Hepatocyte (in vitro differentiated cells): ENCODE results near the gene SMAGP.

Experiments used
- CTCF ChIP-seq: fragments of 200-600 bp; sonication (generic); IDR thresholded peaks from 2 replicates; pipeline ENCODE4 v1.5.1; 2016; ENCODE audit warnings: antibody characterized with exemption, mild to moderate bottlenecking; ENCODE audit not compliant: poor library complexity
- EZH2 ChIP-seq: fragments of 200-600 bp; sonication (generic); IDR thresholded peaks from 2 replicates; pipeline ENCODE4 v1.6.1; 2016; ENCODE audit warnings: antibody characterized with exemption, mild to moderate bottlenecking, borderline replicate concordance
- EZH2phosphoT487 ChIP-seq: fragments of 200-600 bp; sonication (generic); IDR thresholded peaks from one replicate; pipeline ENCODE4 v1.6.1; 2018; ENCODE audit warnings: antibody characterized with exemption, mild to moderate bottlenecking, low read depth, moderate library complexity; ENCODE audit not compliant: unreplicated experiment, severe bottlenecking

GRCh38 chr12:51238510-51239334 is 31.5 kb downstream of the SMAGP start, which contains the start of gene DAZAP2:
- TF ChIP-seq CTCF (no peak), EZH2 (no peak), EZH2phosphoT487 (no peak)
